Activated gamma-delta T cell treated with Interleukin-2 at 50 U/mL for 16 hours (primary cell): ENCODE data around the gene MAP3K5.
"Not testable (repeated sequence)": the region's sequence is repeated elsewhere in the genome, so short reads cannot be mapped to it uniquely, and the experiment has no call there.

ENCODE experiments used
- DNase-seq: peaks from one replicate; pipeline ENCODE4 v3.0.0-alpha.2; 2020

MAP3K5 gene

DNA sequence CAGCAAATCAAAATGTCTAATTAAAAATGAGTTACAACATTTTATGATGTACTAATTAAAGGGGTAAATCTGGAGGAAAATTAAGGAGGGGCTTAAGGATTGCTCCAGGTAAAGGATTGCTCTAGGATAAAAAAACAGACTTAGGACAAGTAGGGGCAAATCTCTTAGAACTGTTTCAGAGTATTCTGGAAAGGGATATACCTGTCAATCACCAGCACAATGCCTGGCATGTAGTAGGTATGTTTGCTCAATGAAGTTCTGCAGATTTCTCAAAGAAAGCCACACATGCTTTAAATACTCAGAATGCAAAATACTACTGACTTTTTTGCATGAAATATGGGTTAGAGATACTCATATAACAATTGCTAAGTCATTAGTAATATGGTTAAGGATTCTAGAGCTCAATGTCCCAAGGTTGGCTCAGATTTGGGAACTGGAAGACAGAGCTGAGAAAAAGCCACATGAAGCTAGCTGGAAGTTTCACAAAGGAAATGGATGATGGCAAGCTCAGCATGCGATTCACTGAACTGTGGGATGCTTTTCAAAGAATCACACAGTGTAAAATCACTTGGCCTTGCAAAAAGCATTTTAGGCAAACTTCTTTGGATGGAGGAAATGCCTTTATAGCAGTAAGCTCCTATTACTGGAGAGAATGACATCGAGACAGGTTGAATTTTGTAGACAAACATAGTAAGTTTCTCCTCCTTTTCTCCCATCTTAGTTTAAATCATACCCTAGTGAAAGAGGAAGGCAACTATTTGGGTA lies 72.8 kb downstream of the MAP3K5 start:
- DNase-seq, result no peak

DNA sequence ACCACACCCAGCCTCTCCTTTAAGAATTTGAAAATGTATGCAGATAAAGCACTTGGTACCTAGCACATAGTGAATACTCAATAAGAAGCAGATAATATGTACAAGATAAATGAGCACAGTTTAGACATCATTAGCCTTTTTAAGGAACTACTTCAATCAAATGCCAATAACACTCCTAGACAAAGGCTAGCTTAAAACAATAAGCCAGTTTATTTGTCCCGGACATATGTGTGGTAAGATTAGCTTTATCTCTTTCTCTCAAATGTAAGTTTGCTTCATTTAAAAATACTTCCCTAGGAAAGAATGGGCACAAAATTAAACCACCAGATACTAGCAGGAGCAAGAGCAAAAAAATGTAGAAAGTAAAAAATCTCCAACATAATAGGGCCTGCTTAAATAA lies 73.8 kb downstream of the MAP3K5 start:
- DNase-seq, result no peak

DNA sequence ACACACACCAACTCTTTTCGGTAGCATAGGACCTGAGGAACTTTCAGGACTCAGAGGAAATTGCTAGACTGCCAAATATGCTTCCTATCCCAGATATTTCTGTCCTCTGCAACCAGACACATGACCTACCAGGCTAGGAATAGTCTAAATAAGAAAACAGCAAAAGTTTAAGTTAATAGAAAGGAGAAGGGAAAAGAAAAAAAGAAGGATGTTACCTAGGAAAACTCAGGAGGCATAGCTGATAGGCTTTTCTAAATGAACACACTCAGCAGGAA lies 74.6 kb downstream of the MAP3K5 start:
- DNase-seq, result no peak

DNA sequence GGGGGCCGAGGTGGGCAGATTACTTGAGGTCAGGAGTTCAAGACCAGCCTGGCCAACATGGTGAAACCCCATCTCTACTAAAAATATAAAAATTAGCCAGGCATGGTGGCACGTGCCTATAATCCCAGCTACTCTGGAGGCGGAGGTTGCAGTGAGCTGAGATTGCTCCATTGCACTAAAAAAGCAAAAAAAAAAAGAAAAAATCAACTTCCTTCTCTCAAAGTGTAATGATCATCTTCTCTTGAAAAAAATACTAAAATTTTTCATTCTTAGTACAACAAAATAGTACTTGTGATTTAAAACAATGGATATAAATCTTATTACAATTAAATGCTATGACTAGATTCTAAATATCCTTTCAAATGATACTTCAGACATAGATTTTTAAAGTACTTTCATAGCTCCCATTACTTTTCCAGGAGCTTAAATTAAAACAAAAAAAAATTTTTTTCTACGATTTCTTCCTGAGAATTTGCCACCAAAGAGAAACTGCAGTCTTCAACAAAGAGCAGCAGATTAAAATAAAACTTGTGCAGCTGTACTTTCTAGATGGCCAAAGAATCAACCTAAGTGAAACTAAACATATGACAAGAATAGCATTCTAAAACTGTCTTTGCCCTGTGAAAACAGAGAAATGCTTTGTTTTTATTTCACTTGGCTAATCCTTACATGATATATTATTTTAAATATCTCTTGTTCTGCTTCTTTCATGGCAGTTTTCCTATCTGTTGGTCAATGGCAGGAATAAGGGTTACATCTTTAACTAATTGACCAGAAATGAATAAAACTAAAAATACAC lies 75.2 kb downstream of the MAP3K5 start:
- no peak for DNase-seq

DNA sequence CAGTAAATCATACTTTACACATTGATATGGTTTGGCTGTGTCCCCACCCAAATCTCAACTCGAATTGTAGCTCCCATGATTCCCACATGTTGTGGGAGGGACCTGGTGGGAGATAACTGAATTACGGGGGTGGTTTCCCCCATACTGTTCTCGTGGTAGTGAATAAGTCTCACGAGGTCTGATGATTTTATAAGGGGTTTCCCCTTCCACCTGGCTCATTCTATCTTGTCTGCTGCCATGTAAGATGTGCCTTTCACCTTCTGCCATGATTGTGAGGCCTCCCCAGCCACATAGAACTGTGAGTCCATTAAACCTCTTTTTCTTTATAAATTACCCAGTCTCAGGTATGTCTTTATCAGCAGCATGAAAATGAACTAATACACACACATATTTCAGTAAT lies 79.6 kb downstream of the MAP3K5 start:
- DNase-seq, result not testable (repeated sequence)

DNA sequence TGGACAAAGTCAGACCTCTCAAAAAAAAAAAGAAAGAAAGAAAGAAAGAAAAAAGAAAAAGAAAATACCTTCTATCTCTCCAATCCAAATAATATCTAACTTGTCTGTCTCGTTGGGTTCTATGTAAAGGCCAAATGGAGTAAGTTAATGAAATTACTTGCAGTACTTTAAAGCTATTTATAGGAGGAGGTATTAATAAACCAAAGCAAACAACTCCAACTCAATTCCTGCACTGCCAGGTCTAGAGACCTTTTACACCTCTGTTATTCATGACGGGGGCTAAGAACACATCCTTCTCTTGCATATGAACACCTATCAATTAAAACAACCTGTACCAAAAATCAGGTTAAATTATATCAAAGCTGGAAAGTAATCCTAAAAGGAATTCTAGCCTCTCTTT lies 80.6 kb downstream of the MAP3K5 start:
- DNase-seq, result no peak

DNA sequence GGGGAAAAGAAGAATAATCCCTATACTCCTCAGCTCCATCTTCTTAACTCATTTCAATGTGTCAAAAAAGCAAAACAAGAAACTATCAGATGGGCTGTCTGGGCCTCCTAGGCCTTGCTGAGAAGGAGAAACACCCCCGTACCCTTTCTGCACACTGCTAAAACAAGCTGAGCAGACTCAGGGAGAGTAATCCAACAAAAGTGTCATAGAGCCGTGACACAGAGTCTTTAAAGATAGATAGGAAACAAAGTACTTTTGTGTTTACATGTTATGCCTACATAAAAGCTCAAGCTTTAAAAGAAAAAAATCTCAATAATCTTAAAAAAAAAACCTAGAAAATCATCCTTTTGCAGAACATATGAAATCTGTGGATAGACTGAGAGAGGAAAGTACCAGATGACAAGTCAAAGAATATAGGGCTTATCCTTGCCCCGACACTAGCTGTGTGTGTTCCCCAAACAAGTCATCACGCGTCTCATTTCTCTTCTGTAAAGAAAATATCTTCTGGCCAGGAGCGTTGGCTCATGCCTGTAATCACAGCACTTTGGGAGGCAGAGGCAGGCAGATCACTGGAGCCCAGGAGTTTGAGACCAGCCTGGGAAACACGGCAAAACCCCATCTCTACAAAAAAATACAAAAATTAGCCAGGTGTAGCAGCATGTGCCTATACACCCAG lies 81.3 kb downstream of the MAP3K5 start:
- no peak for DNase-seq

DNA sequence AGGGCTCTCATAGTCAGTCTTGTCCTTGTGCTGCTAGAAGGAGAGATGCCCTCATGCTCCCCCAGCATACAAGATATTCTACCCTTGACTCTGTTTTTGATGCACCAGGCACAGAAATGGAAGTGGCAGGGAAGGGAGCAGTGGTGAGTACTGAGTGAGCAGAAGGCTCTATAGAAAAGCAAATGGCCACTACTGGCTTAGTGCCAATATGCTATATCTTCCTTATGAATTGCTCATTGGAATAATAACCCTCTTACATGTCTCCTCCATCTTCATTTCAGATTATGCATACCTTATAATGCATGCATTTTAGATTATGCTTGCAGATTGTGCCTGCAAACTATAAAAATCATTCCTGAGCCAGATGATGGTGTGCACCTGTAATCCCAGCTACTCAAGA lies 82.8 kb downstream of the MAP3K5 start:
- DNase-seq, result no peak

DNA sequence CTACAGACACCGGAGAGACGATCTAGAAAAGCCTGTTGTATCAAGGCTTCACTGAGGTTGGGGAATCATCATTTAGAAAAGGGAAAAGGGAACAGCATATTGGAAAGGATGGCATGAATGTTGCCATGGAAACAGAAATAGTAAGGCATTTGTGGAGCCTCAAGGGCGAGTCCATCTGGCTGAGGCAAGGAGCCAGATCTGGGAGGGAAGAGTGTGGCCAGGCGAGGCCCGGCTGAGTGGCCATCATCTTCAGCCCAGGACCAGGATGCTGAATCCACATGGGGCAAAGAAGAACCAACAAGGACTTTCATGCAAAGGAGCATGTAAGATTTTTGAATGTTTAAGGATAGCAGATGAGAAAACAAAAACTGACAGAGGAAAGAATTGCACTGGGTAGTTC lies 85.8 kb downstream of the MAP3K5 start:
- no peak for DNase-seq

- no peak for DNase-seq
Measured at GRCh38 chr6:136703331-136703865, 88.9 kb downstream of the MAP3K5 start.

- DNase-seq, result no peak
Measured at GRCh38 chr6:136701045-136701444, 91.2 kb downstream of the MAP3K5 start.

DNA sequence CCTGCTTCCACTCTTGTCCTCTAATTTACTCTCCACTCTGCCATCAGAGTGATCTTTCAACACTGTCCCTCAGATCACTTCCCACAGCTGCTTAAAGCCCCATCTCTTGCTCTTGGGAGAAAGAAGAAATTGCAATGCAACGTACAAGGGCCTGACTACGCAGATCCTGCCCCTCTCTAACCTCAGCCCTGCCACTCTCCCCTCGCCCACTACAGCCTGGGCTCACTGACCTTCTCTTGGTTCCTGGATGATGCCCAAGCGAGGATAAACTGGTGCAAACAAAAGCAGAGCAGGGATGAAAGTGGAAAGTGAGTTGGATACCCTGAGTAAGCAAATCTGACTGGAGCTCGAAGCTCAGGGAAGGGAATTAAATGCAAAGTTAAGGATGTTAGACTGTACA lies 92.9 kb downstream of the MAP3K5 start:
- no peak for DNase-seq

- no peak for DNase-seq
Measured at GRCh38 chr6:136696783-136697364, 95.4 kb downstream of the MAP3K5 start.

DNA sequence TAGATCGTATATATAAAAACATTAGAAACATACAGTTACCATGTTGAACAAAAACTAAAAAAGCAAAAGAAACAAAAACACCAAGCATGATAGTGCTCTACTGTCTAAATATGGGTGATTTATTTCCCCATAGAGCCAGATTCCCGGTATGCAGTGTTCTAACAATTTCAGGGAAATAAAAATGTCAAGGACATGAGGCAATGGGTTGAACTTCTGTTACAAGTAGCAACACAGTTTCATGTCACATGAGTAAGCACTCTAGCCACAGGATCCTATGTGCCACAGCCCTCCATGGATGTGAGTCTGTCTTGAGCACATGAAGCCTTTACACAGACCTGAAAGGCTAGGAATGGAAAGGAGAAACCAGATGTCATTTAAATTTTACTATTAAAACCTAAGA lies 96.0 kb downstream of the MAP3K5 start:
- DNase-seq, result no peak

DNA sequence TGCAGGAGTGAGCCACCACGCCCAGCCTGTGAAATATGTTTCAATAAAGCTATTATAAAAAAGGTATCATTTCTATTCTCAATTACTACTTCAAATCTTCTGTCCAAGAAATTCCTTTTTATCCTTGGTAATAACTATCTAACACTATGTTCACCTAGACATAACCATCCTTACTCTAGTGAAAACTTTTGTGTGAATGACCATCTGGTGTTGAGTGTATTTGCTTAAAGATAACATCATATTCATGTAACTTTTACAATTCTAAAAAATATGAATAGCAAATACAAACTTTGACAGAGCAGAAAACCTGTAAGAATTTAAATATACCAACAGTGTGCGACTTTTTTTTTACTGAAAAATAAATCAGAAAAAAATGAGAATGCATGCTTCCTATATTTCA lies 96.9 kb downstream of the MAP3K5 start:
- no peak for DNase-seq

GRCh38 chr6:136693090-136693489 lies 99.2 kb downstream of the MAP3K5 start:
- no peak for DNase-seq

- DNase-seq, result not testable (repeated sequence)
Measured at GRCh38 chr6:136687894-136688293, 104.4 kb downstream of the MAP3K5 start.

DNA sequence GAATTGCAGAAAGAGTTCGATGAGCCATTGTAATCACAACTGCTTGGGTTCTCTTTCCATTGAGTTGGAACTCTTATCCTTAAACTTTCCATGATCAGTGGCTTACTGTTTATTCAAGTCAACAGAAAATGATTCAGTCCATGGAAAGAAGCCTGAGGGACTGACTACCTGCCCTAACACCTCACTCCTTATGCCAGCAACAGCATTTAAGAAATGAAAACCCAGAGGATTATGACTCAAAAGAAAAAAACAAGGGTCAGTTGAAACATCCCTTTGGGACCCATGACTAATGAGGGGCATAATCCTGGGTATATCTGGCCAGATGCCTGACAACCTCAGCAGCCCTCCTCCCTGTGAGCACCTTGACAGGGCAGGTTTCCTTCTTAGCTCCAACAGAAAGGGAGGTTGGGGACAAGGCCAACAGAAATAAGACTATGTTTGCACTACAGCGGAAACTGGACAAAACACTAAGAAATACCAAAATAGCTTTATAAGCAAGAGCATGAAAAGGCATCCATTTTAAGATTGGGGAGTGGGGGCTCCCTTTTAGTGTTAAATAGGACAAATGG lies 106.7 kb downstream of the MAP3K5 start:
- DNase-seq, result no peak

GRCh38 chr6:136684466-136684865 lies 107.8 kb downstream of the MAP3K5 start:
- no peak for DNase-seq

DNA sequence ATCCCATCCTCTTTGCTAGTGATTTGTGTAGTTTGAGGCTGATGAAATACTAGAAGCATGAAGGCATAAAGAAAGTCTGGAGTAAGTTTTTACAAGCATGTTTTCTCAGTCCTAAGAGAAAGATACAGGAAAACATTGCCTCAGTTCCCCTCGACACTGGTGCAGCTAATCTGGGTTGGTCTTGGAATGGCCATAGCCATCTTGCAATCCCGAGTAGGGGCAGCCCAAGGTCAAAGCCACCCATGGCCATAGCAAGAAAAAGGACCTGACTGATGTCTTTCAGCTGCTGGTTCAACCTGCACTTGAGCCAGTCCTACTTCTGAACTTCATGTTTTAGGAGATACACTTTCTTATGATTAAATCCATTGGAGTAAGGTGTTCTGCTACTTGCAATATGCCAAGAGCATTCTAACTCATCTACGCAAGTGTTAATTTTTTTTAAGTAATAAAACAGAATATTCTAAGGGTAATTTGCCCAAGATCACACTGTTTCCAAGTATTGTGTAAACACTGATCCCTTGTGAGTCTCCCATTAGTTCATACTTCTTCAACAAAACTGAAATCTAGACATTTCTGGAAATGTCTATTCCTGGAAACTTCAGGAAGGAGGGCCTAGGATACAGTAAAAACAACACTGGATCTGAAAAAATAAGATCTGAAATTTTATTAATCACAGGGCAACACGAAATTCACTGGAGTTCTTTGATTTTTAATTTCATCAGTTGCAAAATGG lies 108.9 kb downstream of the MAP3K5 start:
- no peak for DNase-seq

DNA sequence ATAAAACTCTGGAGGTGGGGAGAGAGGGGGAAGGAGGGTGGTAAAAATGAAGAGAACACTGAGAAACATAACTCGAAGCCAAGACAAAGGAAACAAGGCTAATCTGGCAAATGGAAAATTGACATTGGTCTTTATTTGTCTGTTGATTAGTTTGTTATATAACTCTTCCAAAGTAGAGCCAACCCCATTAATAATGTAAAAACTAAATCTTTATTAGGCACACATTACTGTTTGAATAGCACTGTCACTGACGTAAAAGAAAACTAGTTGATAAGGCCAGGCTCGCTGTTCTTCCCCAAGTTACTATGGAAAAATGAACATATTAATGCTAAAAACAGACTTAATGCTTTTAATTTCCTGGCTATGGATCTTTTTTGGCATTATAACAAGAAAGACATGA lies 110.0 kb downstream of the MAP3K5 start:
- no peak for DNase-seq

- DNase-seq, result no peak
Measured at GRCh38 chr6:136677822-136678221, 114.5 kb downstream of the MAP3K5 start.
